Aorta (tissue), 5 donors: Measurements from ENCODE around the gene NEK10. TPM values are rescaled to one million over a fixed set of nuclear protein-coding genes. Genes with fewer than 3 reads are reported as not detected.
A peak's percentile ranks its signal among the peaks of the same experiment; 100 is the strongest.

Experiments used
- ATAC-seq: fragments of 200-7000 bp; cut with Tn5 transposase; one replicate; pipeline ENCODE4 v1.9.1; 2022; ENCODE audit warnings: moderate library complexity; ENCODE audit not compliant: low FRiP score
- DNase-seq, 2 donors: peaks; one replicate each; pipeline ENCODE4 v3.0.0-alpha.2; 2020
- H3K27ac ChIP-seq, 2 donors: one replicate each; pipeline ENCODE4 v1.5.1; 2013; ENCODE audit warnings: low read length in 2 of 2, mild to moderate bottlenecking in 2 of 2, moderate library complexity in 2 of 2, control low read depth in 1 of 2, inconsistent platforms in 1 of 2, low read depth in 1 of 2
- H3K27me3 ChIP-seq, 2 donors: one replicate each; pipeline ENCODE4 v1.6.1; 2013; ENCODE audit warnings: control low read depth in 1 of 2, low read length in 1 of 2, mild to moderate bottlenecking in 1 of 2, moderate library complexity in 1 of 2; ENCODE audit not compliant: insufficient read depth in 2 of 2, control insufficient read depth in 1 of 2
- H3K36me3 ChIP-seq, 2 donors: one replicate each; pipeline ENCODE4 v1.6.1; 2013; ENCODE audit warnings: control low read depth in 1 of 2, low read length in 1 of 2, mild to moderate bottlenecking in 1 of 2; ENCODE audit not compliant: insufficient read depth in 2 of 2, control insufficient read depth in 1 of 2
- H3K4me1 ChIP-seq, 2 donors: one replicate each; pipeline ENCODE4 v1.6.1; 2013; ENCODE audit warnings: low read length in 2 of 2, control low read depth in 1 of 2, mild to moderate bottlenecking in 1 of 2, moderate library complexity in 1 of 2; ENCODE audit not compliant: insufficient read depth in 2 of 2, control insufficient read depth in 1 of 2
- H3K4me3 ChIP-seq, 2 donors: one replicate each; pipeline ENCODE4 v1.5.1; 2013; ENCODE audit warnings: low read length in 2 of 2, control low read depth in 1 of 2, mild to moderate bottlenecking in 1 of 2
- H3K9me3 ChIP-seq: one replicate; pipeline ENCODE4 v1.6.1; 2013; ENCODE audit warnings: mild to moderate bottlenecking, low read length; ENCODE audit not compliant: control insufficient read depth
- WGBS, 2 donors: extraction: QIAGEN DNeasy Blood & Tissue Kit; methylation state at CpG; one replicate each; pipeline ENCODE4 v1.1.7; 2013; 5-methylcytosine and 5-hydroxymethylcytosine counted together
- intact Hi-C, 2 donors: fragments of 100-400 bp; cut with DNase I; formaldehyde crosslinking; loops; one replicate each; pipeline versions ENCODE4 v1.14.2 to v1.15.0; 2022
- polyA plus RNA-seq, 2 donors: library from polyadenylated mRNA; stranded (reverse); fragments of 200-250 nt; gene quantifications; one replicate each; pipeline ENCODE4 v1.2.3, GENCODE V29; 2013
- total RNA-seq, 2 donors: library from RNA; stranded (reverse); fragmentation: NEBNext Ultra II Directional; extraction: Animal tissue kit (Norgen Biotek cat#: 25700); gene quantifications; one replicate each; pipeline ENCODE4 v1.2.1, GENCODE V29; 2021
- donor health status: healthy with polysubstance abuse.
- donor health status: Bipolar disorder and iron deficiency.
- donor health status: DM: no; HTN: no; CAD: no.
- donor health status: DM: no; HTN: no; CAD: no.
- donor health status: DM: yes; HTN: yes; CAD: no.

Gene NEK10
- total and polyA plus RNA-seq, 4 donors = 0.08 to 3.5 (median 0.71) TPM

GRCh38 chr3:27138562-27138961 lies 230.6 kb downstream of the NEK10 start:
- Histone ChIP-seq H3K36me3 (no peaks in the 10 kb centered on the region), H3K4me3 (no peak overlapping the region), H3K27ac (no peak overlapping the region), H3K4me1 (peaks cover 2 to 5% of the 10 kb centered on the region in 2 donors), H3K9me3 (no peaks in the 10 kb centered on the region), H3K27me3 (no peaks in the 10 kb centered on the region)
- intact Hi-C loops = no loop called here
- no peak for DNase-seq
- no peak for ATAC-seq

GRCh38 chr3:27138005-27138404 lies 231.2 kb downstream of the NEK10 start:
- H3K27ac ChIP-seq = no peak overlapping the region
- DNase-seq = no peak
- H3K27me3 ChIP-seq = no peaks in the 10 kb centered on the region
- 94 to 98% methylated on average over 4 of the region's 4 CpGs for WGBS, 2 donors
- no peaks in the 10 kb centered on the region for H3K36me3 ChIP-seq
- no peaks in the 10 kb centered on the region for H3K9me3 ChIP-seq
- no peak overlapping the region for H3K4me3 ChIP-seq
- ATAC-seq = no peak
- peaks cover 2 to 5% of the 10 kb centered on the region in 2 donors for H3K4me1 ChIP-seq
- intact Hi-C loops = no loop called here

GRCh38 chr3:27134171-27134796 lies 234.9 kb downstream of the NEK10 start:
- no peaks in the 10 kb centered on the region for H3K27me3 ChIP-seq
- no peak overlapping the region for H3K27ac ChIP-seq
- H3K9me3 ChIP-seq = no peaks in the 10 kb centered on the region
- 41 to 42% methylated on average over 2 of the region's 2 CpGs for WGBS, 2 donors
- no peak overlapping the region for H3K4me3 ChIP-seq
- DNase-seq = peak; percentile 64 to 78
- peak; percentile 88 for ATAC-seq
- no peaks in the 10 kb centered on the region for H3K36me3 ChIP-seq
- H3K4me1 ChIP-seq = peaks cover 2 to 5% of the 10 kb centered on the region in 2 donors
- intact Hi-C loops = loop anchor here (5.0 kb wide), 2 partner anchors 143 to 148 kb away; no protein-coding TSS in a partner anchor

GRCh38 chr3:27133060-27133459 lies 236.1 kb downstream of the NEK10 start:
- 59 to 60% methylated on average over 2 of the region's 2 CpGs for WGBS, 2 donors
- Histone ChIP-seq H3K27me3 (no peaks in the 10 kb centered on the region), H3K4me3 (no peak overlapping the region), H3K36me3 (no peaks in the 10 kb centered on the region), H3K4me1 (no peaks in the 10 kb centered on the region), H3K27ac (no peak overlapping the region), H3K9me3 (no peaks in the 10 kb centered on the region)
- DNase-seq = no peak
- intact Hi-C loops = loop anchor here (5.0 kb wide), 2 partner anchors 144 to 149 kb away; no protein-coding TSS in a partner anchor
- ATAC-seq = no peak

GRCh38 chr3:27130796-27131195 lies 238.4 kb downstream of the NEK10 start:
- intact Hi-C loops = loop anchor here (5.0 kb wide), 2 partner anchors 147 to 152 kb away; no protein-coding TSS in a partner anchor
- WGBS, 2 donors = 86 to 91% methylated on average over 1 of the region's 1 CpG
- H3K4me3 ChIP-seq = no peak overlapping the region

GRCh38 chr3:27127879-27128278 lies 241.3 kb downstream of the NEK10 start:
- ATAC-seq = no peak
- no peaks in the 10 kb centered on the region for H3K27me3 ChIP-seq
- no peak overlapping the region for H3K4me3 ChIP-seq
- intact Hi-C loops = no loop called here
- H3K27ac ChIP-seq = no peak overlapping the region
- H3K9me3 ChIP-seq = no peaks in the 10 kb centered on the region
- H3K36me3 ChIP-seq = no peaks in the 10 kb centered on the region
- no peaks in the 10 kb centered on the region for H3K4me1 ChIP-seq
- no peak for DNase-seq
- 91% methylated on average over 3 of the region's 3 CpGs for WGBS, 2 donors

More at GRCh38 chr3:27130796-27131195, 238.4 kb downstream of the NEK10 start:
- ATAC-seq = no peak
- Histone ChIP-seq H3K27ac (no peak overlapping the region), H3K9me3 (no peaks in the 10 kb centered on the region), H3K36me3 (no peaks in the 10 kb centered on the region), H3K4me1 (no peaks in the 10 kb centered on the region), H3K27me3 (no peaks in the 10 kb centered on the region)
- no peak for DNase-seq

GRCh38 chr3:27127195-27127594 lies 242.0 kb downstream of the NEK10 start:
- Histone ChIP-seq H3K27ac (no peak overlapping the region), H3K4me1 (no peaks in the 10 kb centered on the region), H3K36me3 (no peaks in the 10 kb centered on the region), H3K9me3 (no peaks in the 10 kb centered on the region), H3K27me3 (no peaks in the 10 kb centered on the region), H3K4me3 (no peak overlapping the region)
- DNase-seq (no peak), ATAC-seq (no peak)
- intact Hi-C loops = no loop called here
- 96% methylated on average over 2 of the region's 2 CpGs for WGBS, 2 donors

GRCh38 chr3:27125821-27126501 lies 243.2 kb downstream of the NEK10 start:
- H3K27ac ChIP-seq = no peak overlapping the region
- 80 to 84% methylated on average over 3 of the region's 3 CpGs for WGBS, 2 donors
- H3K36me3 ChIP-seq = no peaks in the 10 kb centered on the region
- DNase-seq (no peak), ATAC-seq (no peak)
- intact Hi-C loops = no loop called here
- no peaks in the 10 kb centered on the region for H3K9me3 ChIP-seq
- H3K4me3 ChIP-seq = no peak overlapping the region
- H3K4me1 ChIP-seq = no peaks in the 10 kb centered on the region
- no peaks in the 10 kb centered on the region for H3K27me3 ChIP-seq

- intact Hi-C loops = no loop called here
- 46 to 53% methylated on average over 3 of the region's 3 CpGs for WGBS, 2 donors
- no peak for DNase-seq
- no peak for ATAC-seq
- H3K36me3 ChIP-seq = no peaks in the 10 kb centered on the region
- no peak overlapping the region for H3K4me3 ChIP-seq
- no peaks in the 10 kb centered on the region for H3K27me3 ChIP-seq
- no peaks in the 10 kb centered on the region for H3K4me1 ChIP-seq
- H3K27ac ChIP-seq = no peak overlapping the region
- H3K9me3 ChIP-seq = no peaks in the 10 kb centered on the region
Observed at GRCh38 chr3:27119639-27120038, 249.5 kb downstream of the NEK10 start.
